ENCODE data around the gene USP51. TPM values are rescaled to one million over a fixed set of nuclear protein-coding genes. Genes with fewer than 3 reads are reported as not detected.

The USP51 gene
- total RNA-seq, 1 experiment from 2014 or later, result 1.7 TPM

DNA sequence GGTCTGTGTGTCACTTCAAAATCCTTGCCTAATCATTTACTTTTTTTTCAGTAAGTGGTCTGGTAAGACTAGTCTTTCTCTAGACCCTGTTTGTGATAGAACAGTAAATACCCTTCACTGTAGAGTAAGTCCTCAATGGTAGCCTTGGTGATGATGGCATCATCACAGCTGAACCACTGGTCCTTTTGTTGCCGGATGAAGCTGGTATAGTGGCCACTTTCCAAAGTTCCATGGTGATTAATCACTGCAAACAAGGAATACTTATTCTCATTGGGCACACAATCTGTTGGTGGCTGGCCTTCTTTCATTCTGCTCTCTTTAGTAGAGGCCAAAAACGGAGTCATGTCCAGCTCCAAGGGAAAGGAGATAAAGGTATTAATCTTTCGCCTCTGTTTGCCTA, 2.9 kb downstream of the USP51 start:
- H3K36me3 ChIP-seq (ENCODE audit: control insufficient read depth, insufficient read depth, low read length), result no peaks in the 10 kb centered on the region
- H3K4me1 ChIP-seq (ENCODE audit: control insufficient read depth, insufficient read depth, low read length), result no peaks in the 10 kb centered on the region
- DNase-seq (ENCODE audit: low read depth, low spot score) (no peak), ATAC-seq (no peak)
- no peak overlapping the region for H3K27ac ChIP-seq (ENCODE audit: low read length)
- no peaks in the 10 kb centered on the region for H3K9me3 ChIP-seq (ENCODE audit: control insufficient read depth, insufficient read depth, low read depth, low read length)
- no peaks in the 10 kb centered on the region for H3K27me3 ChIP-seq (ENCODE audit: control insufficient read depth, insufficient read depth, low read length)
- ChIA-PET CTCF (no interaction called here), POLR2A (no interaction called here)
- in situ Hi-C loops (cut with HindIII; ENCODE audit: low pct_unique_long_range_greater_than_20kb, low sequenced_read_pairs) (no loop called here), intact Hi-C loops (cut with micrococcal nuclease; ENCODE audit: unreplicated experiment) (no loop called here)
- H3K4me3 ChIP-seq (ENCODE audit: low read depth in 2 of 2, low read length in 2 of 2), result no peak overlapping the region
- no TSS peak for BruUV-seq (replicated peaks)
- TF ChIP-seq POLR2AphosphoS5 (IDR thresholded peaks at IDR 0.05; ENCODE audit: low read depth, low read length) (no peak), TCF7L2 (IDR thresholded peaks at IDR 0.05; ENCODE audit: low read depth, low read length) (no peak)

DNA sequence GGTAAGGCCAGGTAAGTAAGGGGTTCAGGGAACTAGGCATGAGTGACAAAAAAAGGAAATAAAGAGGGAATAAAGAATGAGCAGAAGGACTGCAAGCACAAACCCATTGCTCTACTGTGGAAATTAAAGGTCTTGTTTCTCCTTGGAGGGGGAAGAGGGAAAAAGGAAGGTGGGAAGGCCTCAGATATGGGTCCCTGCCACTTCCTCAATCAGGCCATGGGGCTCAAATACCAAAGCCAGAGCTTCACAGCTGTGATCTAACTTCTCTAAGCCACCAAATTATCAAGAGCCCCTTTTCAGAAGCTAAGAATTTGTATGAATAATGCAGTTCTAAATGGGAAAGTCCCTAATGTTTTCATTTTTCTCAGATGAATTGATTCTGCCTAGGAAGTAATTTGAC, 4.7 kb downstream of the USP51 start:
- no peak overlapping the region for H3K27ac ChIP-seq (ENCODE audit: low read length)
- no peak for ATAC-seq
- in situ Hi-C loops (cut with HindIII; ENCODE audit: low pct_unique_long_range_greater_than_20kb, low sequenced_read_pairs), result no loop called here
- intact Hi-C loops (cut with micrococcal nuclease; ENCODE audit: unreplicated experiment), result no loop called here
- no peak overlapping the region for H3K4me3 ChIP-seq (ENCODE audit: low read depth in 2 of 2, low read length in 2 of 2)
- H3K9me3 ChIP-seq (ENCODE audit: control insufficient read depth, insufficient read depth, low read depth, low read length), result no peaks in the 10 kb centered on the region
- no TSS peak for BruUV-seq (replicated peaks)
- no peak for DNase-seq (ENCODE audit: low read depth, low spot score)
- ChIA-PET POLR2A (no interaction called here), CTCF (no interaction called here)
- H3K4me1 ChIP-seq (ENCODE audit: control insufficient read depth, insufficient read depth, low read length), result no peaks in the 10 kb centered on the region
- no peaks in the 10 kb centered on the region for H3K27me3 ChIP-seq (ENCODE audit: control insufficient read depth, insufficient read depth, low read length)
- H3K36me3 ChIP-seq (ENCODE audit: control insufficient read depth, insufficient read depth, low read length), result no peaks in the 10 kb centered on the region
- TF ChIP-seq POLR2AphosphoS5 (IDR thresholded peaks at IDR 0.05; ENCODE audit: low read depth, low read length) (no peak), SIN3A (IDR thresholded peaks at IDR 0.05; ENCODE audit: borderline replicate concordance, insufficient read depth, low read depth, low read length) (no peak), TCF7L2 (IDR thresholded peaks at IDR 0.05; ENCODE audit: low read depth, low read length) (no peak)
- TF ChIP-seq, protein P1, sequence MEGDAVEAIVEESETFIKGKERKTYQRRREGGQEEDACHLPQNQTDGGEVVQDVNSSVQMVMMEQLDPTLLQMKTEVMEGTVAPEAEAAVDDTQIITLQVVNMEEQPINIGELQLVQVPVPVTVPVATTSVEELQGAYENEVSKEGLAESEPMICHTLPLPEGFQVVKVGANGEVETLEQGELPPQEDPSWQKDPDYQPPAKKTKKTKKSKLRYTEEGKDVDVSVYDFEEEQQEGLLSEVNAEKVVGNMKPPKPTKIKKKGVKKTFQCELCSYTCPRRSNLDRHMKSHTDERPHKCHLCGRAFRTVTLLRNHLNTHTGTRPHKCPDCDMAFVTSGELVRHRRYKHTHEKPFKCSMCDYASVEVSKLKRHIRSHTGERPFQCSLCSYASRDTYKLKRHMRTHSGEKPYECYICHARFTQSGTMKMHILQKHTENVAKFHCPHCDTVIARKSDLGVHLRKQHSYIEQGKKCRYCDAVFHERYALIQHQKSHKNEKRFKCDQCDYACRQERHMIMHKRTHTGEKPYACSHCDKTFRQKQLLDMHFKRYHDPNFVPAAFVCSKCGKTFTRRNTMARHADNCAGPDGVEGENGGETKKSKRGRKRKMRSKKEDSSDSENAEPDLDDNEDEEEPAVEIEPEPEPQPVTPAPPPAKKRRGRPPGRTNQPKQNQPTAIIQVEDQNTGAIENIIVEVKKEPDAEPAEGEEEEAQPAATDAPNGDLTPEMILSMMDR (IDR thresholded peaks at IDR 0.05), result no peak
- TF ChIP-seq, protein P2, sequence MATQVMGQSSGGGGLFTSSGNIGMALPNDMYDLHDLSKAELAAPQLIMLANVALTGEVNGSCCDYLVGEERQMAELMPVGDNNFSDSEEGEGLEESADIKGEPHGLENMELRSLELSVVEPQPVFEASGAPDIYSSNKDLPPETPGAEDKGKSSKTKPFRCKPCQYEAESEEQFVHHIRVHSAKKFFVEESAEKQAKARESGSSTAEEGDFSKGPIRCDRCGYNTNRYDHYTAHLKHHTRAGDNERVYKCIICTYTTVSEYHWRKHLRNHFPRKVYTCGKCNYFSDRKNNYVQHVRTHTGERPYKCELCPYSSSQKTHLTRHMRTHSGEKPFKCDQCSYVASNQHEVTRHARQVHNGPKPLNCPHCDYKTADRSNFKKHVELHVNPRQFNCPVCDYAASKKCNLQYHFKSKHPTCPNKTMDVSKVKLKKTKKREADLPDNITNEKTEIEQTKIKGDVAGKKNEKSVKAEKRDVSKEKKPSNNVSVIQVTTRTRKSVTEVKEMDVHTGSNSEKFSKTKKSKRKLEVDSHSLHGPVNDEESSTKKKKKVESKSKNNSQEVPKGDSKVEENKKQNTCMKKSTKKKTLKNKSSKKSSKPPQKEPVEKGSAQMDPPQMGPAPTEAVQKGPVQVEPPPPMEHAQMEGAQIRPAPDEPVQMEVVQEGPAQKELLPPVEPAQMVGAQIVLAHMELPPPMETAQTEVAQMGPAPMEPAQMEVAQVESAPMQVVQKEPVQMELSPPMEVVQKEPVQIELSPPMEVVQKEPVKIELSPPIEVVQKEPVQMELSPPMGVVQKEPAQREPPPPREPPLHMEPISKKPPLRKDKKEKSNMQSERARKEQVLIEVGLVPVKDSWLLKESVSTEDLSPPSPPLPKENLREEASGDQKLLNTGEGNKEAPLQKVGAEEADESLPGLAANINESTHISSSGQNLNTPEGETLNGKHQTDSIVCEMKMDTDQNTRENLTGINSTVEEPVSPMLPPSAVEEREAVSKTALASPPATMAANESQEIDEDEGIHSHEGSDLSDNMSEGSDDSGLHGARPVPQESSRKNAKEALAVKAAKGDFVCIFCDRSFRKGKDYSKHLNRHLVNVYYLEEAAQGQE (IDR thresholded peaks at IDR 0.05; ENCODE audit: insufficient read depth in 1 of 2, low read depth in 2 of 2, low read length in 1 of 2), result no peak

DNA sequence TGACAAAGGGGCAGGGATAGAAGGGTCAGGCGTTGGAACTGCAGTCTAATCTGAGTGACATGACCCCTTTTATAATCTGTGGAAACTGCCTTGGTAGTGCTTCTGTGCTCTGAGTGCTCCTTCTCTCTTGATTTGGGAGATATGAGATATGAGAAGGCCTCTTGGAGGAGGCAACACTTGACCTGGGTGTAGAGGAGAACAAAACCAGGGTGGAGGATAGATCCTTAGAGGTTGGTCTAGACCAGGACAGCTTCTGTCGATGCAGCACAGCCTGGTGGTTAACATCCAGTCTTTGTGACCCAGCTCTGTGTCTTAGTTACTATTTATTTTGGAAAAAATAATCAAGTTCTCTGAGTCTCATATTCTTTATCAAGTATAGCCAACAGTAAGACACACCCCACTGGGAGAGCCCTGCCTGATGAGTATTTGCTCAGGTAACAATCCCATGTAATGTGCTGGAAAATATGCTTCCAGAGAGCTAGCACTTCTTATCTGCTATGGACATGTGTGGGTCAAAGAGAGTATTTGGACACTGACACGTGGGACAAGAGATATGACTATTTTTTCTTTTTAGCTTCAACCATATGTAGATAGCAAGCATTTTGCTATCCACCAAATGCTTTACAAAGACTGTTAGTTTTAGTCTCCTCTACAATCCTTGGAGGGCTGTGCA, 9.1 kb downstream of the USP51 start:
- TF ChIP-seq, protein P2 (IDR thresholded peaks at IDR 0.05; ENCODE audit: insufficient read depth in 1 of 2, low read depth in 2 of 2, low read length in 1 of 2), result no peak
- TF ChIP-seq, protein P1 (IDR thresholded peaks at IDR 0.05), result no peak
- TF ChIP-seq POLR2AphosphoS5 (IDR thresholded peaks at IDR 0.05; ENCODE audit: low read depth, low read length), result no peak
- TF ChIP-seq SIN3A (IDR thresholded peaks at IDR 0.05; ENCODE audit: borderline replicate concordance, insufficient read depth, low read depth, low read length), result no peak
- TF ChIP-seq TCF7L2 (IDR thresholded peaks at IDR 0.05; ENCODE audit: low read depth, low read length), result no peak
- intact Hi-C loops (cut with micrococcal nuclease; ENCODE audit: unreplicated experiment), result no loop called here
- no TSS peak for BruUV-seq (replicated peaks)

More for the DNA sequence above, 9.1 kb downstream of the USP51 start:
- Histone ChIP-seq H3K36me3 (ENCODE audit: control insufficient read depth, insufficient read depth, low read length) (no peaks in the 10 kb centered on the region), H3K4me1 (ENCODE audit: control insufficient read depth, insufficient read depth, low read length) (no peaks in the 10 kb centered on the region), H3K9me3 (ENCODE audit: control insufficient read depth, insufficient read depth, low read depth, low read length) (no peaks in the 10 kb centered on the region), H3K4me3 (ENCODE audit: low read depth in 2 of 2, low read length in 2 of 2) (no peak overlapping the region), H3K27me3 (ENCODE audit: control insufficient read depth, insufficient read depth, low read length) (no peaks in the 10 kb centered on the region), H3K27ac (ENCODE audit: low read length) (no peak overlapping the region)
- in situ Hi-C loops (cut with HindIII; ENCODE audit: low pct_unique_long_range_greater_than_20kb, low sequenced_read_pairs), result no loop called here
- CTCF ChIA-PET, result no interaction called here
- POLR2A ChIA-PET, result no interaction called here
- ATAC-seq, result no peak
- no peak for DNase-seq (ENCODE audit: low read depth, low spot score)

Measured in Panc1 (cell line).